Measurements from ENCODE around the gene LMX1A.

DNA sequence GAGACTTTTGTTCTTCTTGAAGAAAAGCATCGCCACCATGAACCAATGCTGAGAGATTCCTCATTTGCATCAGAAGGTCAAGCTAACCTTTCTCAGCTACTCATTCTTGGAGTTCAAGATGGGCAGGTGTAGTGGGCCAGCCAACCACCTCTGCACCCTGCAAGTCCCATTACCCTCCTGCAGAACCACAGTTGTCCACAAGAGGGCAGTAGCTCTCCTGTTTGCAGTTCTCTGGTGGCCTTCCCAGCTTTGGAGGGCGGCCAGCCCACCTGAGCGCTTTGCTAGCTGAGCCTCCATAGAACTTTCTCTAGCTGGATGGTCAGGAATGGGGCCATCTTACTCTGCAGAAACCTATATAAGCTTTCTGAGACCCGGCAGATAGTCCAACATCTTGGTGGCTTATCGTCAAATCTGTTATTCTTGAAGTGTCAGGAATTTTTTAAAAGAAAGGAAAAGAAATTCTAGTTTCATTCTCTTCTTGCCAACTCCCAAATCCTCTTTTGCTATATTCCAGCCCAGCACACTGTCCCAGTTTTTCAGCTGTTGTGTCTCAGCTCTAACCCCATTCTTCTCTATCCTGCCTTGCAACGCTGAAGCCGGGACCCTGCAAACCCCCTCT lies 11.0 kb upstream of the LMX1A start:
- TF ChIP-seq ZNF311 (CRISPR knock-in tag; IDR thresholded peaks at IDR 0.05): no peak
- TF ChIP-seq, protein P1, sequence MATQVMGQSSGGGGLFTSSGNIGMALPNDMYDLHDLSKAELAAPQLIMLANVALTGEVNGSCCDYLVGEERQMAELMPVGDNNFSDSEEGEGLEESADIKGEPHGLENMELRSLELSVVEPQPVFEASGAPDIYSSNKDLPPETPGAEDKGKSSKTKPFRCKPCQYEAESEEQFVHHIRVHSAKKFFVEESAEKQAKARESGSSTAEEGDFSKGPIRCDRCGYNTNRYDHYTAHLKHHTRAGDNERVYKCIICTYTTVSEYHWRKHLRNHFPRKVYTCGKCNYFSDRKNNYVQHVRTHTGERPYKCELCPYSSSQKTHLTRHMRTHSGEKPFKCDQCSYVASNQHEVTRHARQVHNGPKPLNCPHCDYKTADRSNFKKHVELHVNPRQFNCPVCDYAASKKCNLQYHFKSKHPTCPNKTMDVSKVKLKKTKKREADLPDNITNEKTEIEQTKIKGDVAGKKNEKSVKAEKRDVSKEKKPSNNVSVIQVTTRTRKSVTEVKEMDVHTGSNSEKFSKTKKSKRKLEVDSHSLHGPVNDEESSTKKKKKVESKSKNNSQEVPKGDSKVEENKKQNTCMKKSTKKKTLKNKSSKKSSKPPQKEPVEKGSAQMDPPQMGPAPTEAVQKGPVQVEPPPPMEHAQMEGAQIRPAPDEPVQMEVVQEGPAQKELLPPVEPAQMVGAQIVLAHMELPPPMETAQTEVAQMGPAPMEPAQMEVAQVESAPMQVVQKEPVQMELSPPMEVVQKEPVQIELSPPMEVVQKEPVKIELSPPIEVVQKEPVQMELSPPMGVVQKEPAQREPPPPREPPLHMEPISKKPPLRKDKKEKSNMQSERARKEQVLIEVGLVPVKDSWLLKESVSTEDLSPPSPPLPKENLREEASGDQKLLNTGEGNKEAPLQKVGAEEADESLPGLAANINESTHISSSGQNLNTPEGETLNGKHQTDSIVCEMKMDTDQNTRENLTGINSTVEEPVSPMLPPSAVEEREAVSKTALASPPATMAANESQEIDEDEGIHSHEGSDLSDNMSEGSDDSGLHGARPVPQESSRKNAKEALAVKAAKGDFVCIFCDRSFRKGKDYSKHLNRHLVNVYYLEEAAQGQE (IDR thresholded peaks at IDR 0.05; ENCODE audit: borderline replicate concordance): no peak; the same call in 1 of the 2 replicates
- TF ChIP-seq, protein P1 (CRISPR knock-in tag; IDR thresholded peaks at IDR 0.05; ENCODE audit: low read depth): no peak
